NCI-H2107 (cell line): ENCODE results near the gene VSTM2B.
A peak's percentile ranks its signal among the peaks of the same experiment; 100 is the strongest.

Experiments used
- DNase-seq: peaks from one replicate; lab custom pipeline; 2025; lab: John Stamatoyannopoulos, UW

The VSTM2B gene

GRCh38 chr19:29516358-29516725, 9.5 kb upstream of the VSTM2B start:
- DNase-seq: no peak

- DNase-seq: no peak
Observed at GRCh38 chr19:29516821-29517395, 8.9 kb upstream of the VSTM2B start.

- no peak for DNase-seq
Observed at GRCh38 chr19:29517412-29517811, 8.4 kb upstream of the VSTM2B start.

- DNase-seq: no peak
Observed at GRCh38 chr19:29517946-29518345, 7.8 kb upstream of the VSTM2B start.

DNA sequence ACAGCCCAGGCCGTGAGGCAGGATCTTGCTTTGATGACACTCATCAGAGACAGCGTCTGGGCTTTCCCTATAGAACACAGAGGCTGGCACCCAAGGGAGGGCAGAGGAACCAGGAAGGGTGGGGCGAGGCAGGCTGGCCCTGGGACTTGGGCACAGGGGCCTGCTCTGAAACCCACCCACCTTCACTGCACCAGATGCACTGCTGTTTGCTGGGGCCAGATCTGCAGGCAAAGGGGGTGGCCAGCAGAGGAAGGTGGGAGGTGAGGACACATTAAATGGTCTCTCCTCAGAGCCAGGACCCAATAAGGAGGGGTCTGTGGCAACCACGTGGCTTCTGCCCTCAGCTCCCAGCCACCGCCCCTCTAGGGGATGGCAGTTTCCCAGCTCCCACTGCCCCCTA, 6.6 kb upstream of the VSTM2B start:
- DNase-seq: no peak

DNA sequence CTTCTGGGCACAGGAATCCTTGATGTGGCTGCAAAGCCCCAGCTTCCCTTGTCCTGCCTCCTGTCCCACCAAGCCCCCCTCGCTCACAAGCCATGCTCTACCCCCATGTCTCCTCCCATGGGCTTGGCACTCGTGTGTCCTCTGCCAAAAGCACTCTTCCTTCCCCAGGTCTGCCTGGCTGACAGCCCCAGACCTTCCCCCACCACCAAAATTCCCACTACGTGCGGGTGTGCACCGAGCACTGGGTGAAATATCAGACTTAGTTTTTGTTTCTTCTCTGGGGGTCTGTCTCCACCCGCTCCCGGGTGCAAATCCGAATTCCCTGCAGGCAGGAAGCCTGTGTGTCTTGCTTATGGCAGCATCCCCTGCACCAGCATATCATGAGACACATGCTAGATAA, 5.9 kb upstream of the VSTM2B start:
- no peak for DNase-seq

- DNase-seq: no peak
Observed at GRCh38 chr19:29520390-29520789, 5.4 kb upstream of the VSTM2B start.

DNA sequence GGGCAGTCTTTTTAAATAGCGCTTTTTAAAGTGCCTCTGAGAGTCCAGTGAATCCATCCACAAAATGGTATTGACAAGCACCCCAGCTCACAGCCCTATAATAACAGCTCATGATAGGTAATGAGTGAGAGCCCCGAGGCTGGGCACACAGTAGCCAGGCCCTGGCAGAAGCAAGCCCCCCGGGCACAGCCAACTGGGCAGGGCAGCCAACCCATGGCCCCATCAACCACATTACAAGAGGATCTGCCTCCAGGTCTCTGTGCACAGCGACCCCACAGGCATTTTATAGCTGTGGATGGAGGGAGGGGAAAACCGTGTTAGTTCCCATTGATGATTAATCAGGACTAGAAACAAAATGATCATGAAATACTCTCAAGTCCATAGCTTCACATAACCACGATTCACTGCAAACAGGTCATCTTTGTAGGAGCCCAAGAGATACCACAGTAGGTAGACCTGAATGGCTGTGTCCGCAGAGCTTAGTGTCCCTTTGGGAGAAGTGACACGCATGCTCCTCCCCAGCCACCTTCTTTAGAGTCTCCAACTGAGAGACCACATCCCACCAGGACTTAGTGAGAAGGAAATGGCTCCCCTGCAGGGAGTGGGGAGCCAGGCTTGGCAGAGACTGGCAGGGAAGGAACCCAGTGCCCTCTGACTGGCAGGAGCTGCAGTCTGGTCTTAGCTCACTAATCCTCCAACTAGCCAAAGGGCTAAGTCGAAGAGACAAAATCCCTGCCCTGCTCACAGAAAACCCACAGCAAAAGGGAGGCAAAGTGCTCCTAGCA, 4.3 kb upstream of the VSTM2B start:
- DNase-seq: no peak

DNA sequence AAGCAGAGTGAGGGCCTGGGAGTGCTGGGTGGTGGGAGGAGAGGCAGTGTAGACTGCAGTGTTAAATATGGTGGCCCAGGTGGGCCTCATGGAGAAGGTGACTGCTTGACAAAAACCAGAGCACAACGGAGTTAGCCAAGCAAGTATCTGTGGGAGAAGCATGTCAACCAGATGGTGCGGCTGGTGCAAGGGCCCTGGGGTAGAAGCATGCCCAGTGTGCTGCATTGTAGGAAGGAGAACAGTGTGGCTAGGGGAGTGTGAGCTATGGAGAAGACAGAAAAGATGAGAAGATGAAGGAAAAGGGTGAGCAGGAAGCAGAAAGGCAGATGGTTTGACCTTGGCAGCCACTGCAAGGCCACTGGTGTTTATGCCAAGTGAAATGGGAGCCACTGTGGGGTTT, 2.2 kb upstream of the VSTM2B start:
- no peak for DNase-seq

- DNase-seq: no peak
Observed at GRCh38 chr19:29524201-29524911, 1.4 kb upstream of the VSTM2B start.

GRCh38 chr19:29524912-29525831, 622 bp upstream of the VSTM2B start:
- no peak for DNase-seq

DNA sequence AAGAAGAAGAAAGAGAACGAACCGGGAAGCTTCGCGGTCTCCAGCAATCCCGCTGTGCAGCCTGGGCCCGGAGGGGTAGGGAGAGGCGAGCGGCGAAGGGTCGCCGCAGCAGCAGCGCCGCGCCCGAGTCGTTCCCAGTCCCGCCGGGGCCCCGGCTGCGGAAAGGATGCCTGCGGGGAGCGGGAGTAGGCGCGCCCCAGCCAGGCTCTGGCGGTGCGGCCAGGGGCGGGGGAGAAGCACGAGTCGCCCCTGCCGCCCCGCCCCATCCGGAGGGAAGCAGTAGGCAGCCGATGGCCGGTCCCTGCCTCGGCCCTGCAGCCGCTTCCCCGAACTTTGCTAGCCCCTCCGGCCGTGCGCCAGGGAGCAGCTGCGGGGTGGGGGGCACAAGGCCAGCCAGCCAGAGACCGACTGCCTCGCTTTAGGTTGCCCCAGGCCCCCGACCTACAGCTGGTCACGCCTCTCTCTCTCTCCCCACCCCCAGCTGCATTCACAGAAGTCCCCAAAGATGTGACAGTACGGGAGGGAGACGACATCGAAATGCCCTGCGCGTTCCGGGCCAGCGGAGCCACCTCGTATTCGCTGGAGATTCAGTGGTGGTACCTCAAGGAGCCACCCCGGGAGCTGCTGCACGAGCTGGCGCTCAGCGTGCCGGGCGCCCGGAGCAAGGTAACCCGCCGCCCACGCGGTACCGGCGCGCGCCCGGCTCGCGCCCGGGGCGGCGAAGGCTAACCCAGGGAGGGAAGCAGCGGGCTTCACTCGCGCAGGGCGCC, 1.1 kb downstream of the VSTM2B start:
- no peak for DNase-seq

DNA sequence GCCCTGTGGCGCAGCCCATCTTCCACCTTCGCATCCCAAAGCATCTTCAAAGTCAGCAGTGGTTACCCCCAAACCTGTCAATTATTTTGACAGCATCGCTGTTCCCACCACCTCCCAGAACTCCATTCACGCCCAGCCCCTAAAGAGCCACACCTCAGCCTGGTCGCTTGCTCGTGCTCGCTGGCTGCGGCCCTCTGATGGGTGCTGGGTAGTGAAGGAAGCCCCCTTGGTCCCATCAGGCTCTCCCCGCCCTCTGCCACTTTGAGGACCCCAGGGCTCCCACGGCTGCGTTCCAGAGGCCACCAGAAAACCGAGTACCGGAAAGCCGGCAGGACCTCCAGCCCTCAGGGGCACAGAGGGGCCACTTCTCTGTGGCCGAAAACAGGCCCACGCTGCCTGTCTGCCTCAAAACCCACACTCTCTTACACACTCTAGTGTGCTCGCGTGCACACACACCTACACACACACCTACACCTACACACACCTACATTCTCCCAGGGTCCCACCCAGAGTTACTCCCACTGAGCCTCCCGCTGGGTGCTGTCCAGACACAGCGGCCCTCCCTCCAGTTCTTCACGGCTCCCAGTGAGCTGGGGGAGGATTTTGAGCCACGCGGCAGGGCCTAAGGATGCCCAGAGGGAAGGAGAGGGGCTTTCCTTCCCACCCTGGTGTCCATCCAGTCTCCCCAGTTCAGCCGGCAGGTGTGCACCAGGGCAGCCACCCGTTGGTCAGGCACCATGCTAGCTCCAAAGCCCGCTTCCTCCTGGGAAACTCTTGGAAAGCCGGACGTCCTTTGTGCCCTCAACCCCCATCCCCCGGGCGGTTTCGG, 1.9 kb downstream of the VSTM2B start:
- no peak for DNase-seq

- DNase-seq: peak; percentile 39
Observed at GRCh38 chr19:29528350-29528945, 2.7 kb downstream of the VSTM2B start.

GRCh38 chr19:29528946-29529645, 3.3 kb downstream of the VSTM2B start:
- no peak for DNase-seq

- no peak for DNase-seq
Observed at GRCh38 chr19:29529646-29530539, 4.1 kb downstream of the VSTM2B start.

- DNase-seq: no peak
Observed at GRCh38 chr19:29530540-29531457, 5.0 kb downstream of the VSTM2B start.
